Type B pancreatic cell (in vitro differentiated cells): Measurements from ENCODE around the gene NME3. TPM values are rescaled to one million over a fixed set of nuclear protein-coding genes. Genes with fewer than 3 reads are reported as not detected.

Experiments used
- DNase-seq: peaks from one replicate; pipeline ENCODE4 v3.0.0; 2021; ENCODE audit warnings: mixed read lengths; ENCODE audit not compliant: unreplicated experiment; ENCODE audit errors: extremely low spot score
- H3K27ac Mint-ChIP-seq: 2 replicates; pipeline ENCODE4 v1.8.0; 2021; ENCODE audit warnings: mild to moderate bottlenecking, mixed read lengths
- H3K27me3 Mint-ChIP-seq: 2 replicates; pipeline ENCODE4 v1.8.0; 2021; ENCODE audit warnings: mixed read lengths
- H3K36me3 Mint-ChIP-seq: 2 replicates; pipeline ENCODE4 v1.8.0; 2021; ENCODE audit warnings: mixed read lengths
- H3K4me1 Mint-ChIP-seq: one replicate; pipeline ENCODE4 v1.8.0; 2021; ENCODE audit warnings: mixed read lengths; ENCODE audit not compliant: unreplicated experiment
- H3K4me3 Mint-ChIP-seq: 2 replicates; pipeline ENCODE4 v1.8.0; 2021; ENCODE audit warnings: mild to moderate bottlenecking, mixed read lengths
- H3K9me3 Mint-ChIP-seq: 2 replicates; pipeline ENCODE4 v1.8.0; 2021; ENCODE audit warnings: mixed read lengths
- total RNA-seq: library from RNA; stranded (reverse); gene quantifications from 2 replicates; pipeline ENCODE4 v1.2.1, GENCODE V29; 2021; ENCODE audit warnings: low replicate concordance
- TF ChIP-seq, protein P1 (sequence below): fragments of 200-600 bp; sonication (generic); conservative IDR thresholded peaks from 2 replicates; pipeline ENCODE4 v1.5.0; 2021; ENCODE audit warnings: antibody characterized with exemption, mild to moderate bottlenecking

The NME3 gene
- total RNA-seq, 1 donor from 2014 or later = 55.9 TPM

DNA sequence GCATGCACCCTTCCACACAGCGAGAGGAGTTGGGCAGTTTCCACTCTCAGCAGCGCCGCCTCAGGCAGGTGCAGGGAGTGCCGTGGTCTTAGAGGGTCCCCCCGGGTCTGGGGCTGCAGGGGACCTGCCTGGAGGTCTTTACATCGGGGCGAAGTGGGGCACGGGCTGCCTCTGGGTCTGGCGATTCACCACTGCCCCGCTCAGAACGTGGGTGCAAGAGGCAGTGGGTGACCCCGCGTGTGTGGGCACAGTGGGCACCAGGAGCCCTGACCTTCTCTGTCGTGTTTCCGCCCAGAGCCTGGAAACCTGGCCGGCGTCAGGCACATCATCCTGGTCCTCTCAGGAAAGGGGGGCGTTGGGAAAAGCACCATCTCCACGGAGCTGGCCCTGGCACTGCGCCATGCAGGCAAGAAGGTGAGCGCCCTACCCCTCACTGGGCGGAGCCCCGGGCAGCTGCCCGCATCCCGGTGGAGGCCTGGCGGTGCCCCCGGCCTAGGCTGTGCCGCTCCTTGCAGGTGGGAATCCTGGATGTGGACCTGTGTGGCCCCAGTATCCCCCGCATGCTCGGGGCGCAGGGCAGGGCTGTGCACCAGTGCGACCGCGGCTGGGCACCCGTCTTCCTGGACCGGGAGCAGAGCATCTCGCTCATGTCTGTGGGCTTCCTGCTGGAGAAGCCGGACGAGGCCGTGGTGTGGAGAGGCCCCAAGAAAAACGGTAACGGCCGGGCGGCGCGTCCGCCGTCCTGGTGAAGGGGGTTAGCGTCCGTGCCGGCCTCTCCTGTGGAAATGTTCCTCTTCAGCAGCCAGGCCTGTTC, 15.1 kb upstream of the NME3 start:
- H3K4me3 Mint-ChIP-seq = no peak overlapping the region
- H3K27ac Mint-ChIP-seq = no peak overlapping the region

DNA sequence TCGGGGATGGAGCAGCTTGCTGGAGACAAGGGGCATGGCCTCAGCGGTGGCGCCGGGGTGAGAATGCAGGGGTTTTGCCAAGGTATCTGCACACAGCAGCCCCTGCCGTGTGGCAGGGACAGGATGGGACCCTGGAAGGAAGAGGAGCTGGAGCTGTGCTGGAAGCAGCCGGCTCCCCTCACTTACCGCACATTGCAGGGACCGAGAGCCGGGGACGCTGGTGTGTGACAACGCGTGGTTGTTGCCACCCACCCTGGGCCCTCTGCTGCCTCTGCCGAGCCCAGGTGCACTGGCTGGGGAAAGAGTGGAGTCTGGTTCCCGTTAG, 14.5 kb upstream of the NME3 start:
- TF ChIP-seq, protein P1, sequence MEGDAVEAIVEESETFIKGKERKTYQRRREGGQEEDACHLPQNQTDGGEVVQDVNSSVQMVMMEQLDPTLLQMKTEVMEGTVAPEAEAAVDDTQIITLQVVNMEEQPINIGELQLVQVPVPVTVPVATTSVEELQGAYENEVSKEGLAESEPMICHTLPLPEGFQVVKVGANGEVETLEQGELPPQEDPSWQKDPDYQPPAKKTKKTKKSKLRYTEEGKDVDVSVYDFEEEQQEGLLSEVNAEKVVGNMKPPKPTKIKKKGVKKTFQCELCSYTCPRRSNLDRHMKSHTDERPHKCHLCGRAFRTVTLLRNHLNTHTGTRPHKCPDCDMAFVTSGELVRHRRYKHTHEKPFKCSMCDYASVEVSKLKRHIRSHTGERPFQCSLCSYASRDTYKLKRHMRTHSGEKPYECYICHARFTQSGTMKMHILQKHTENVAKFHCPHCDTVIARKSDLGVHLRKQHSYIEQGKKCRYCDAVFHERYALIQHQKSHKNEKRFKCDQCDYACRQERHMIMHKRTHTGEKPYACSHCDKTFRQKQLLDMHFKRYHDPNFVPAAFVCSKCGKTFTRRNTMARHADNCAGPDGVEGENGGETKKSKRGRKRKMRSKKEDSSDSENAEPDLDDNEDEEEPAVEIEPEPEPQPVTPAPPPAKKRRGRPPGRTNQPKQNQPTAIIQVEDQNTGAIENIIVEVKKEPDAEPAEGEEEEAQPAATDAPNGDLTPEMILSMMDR = no peak
- no peak overlapping the region for H3K27ac Mint-ChIP-seq
- no peaks in the 10 kb centered on the region for H3K9me3 Mint-ChIP-seq
- H3K36me3 Mint-ChIP-seq = peaks cover 3% of the 10 kb centered on the region
- H3K4me1 Mint-ChIP-seq = peaks cover 14% of the 10 kb centered on the region
- H3K4me3 Mint-ChIP-seq = peak overlapping the region; percentile 45
- no peaks in the 10 kb centered on the region for H3K27me3 Mint-ChIP-seq
- no peak for DNase-seq

More for the DNA sequence above, 15.1 kb upstream of the NME3 start:
- no peak for DNase-seq
- Mint-ChIP-seq H3K27me3 (no peaks in the 10 kb centered on the region), H3K9me3 (no peaks in the 10 kb centered on the region), H3K36me3 (peaks cover 3% of the 10 kb centered on the region), H3K4me1 (peaks cover 9% of the 10 kb centered on the region)
- TF ChIP-seq, protein P1 = no peak

DNA sequence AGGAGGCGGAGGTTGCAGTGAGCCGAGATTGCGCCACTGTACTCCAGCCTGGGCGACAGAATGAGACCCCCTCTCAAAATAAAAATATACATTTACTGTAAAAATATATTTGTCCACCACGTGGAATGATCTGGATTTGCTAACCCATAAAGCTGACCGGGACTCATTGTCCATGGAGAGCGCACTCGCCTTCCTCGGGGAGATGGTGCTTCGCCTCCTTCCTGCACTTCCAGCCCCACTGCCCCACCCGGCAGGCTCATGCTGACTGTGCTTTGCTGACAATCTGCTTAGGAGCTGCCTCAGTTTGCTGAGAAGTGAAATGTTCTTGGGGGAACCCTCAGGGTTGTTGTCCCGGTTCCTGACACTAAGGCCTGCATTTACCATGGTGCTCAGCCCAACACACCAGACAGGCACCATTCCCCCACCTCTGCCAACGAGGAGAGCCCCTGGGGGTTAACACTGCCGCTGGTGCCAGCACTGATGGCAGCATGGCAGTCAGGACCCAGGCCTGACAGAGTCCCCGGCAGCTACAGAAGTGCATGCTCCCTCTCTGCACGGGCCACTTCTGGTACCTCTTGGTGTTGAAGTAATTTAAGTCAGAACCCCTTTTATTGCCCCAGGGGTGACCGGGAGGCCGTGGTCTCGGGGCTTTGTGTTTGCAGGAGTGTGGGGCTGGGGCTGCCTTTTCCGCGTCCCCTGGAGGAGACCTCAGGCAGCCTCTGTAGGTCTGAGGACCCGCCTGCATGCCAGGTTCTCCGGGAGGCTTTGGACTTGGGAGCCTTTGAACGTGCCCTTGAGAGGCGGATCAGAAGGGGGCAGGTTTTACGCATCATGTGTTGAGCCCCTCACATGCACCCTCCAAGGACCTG, 13.9 kb upstream of the NME3 start:
- Mint-ChIP-seq H3K27ac (no peak overlapping the region), H3K36me3 (peaks cover 3% of the 10 kb centered on the region), H3K27me3 (no peaks in the 10 kb centered on the region), H3K4me3 (peak overlapping the region; percentile 81), H3K4me1 (peaks cover 14% of the 10 kb centered on the region), H3K9me3 (no peaks in the 10 kb centered on the region)
- TF ChIP-seq, protein P1 = no peak
- no peak for DNase-seq

DNA sequence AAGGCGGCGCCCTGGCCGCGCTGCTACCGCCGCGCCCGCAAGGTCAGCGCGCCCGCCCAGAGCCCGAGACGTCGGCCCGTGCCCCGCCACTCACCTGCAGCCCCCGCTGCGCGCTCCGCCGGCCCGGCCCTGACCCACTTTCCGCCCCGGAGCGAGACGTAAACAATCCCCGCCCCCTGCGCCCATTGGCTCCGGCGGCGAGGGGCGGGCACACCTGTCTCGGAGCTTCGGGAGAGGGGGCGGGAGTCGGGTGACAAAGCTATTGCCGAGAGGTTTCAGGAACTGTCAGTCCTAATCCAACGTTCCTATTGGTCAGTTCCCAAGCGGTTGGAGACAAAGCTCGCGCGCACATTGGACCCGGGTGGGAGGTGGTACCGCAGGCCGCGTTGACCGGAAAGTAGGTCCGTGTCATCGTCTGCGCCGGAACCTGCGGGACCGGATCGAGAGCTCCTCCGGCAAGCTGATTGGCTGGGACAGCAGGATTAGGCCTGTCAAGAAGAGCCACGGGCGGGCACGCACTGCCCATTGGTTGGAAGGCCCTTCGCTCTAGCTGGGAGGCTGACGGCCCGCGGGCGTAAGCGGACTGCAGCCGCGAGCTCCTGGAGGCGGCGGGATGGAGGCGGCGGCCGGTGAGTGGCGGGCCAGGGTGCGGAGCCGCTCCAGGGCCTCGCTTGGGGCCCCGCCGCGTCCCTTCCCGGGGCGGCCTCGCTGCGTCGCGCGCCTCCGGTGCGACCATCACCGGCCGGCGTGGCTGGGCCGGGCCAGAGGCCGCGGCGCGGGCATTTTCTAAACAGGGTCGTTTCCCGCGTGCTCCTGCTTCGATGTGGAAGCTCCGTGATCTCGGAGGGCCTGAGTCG, 11.3 kb upstream of the NME3 start, which contains the start of the genes NUBP2 and SPSB3:
Gene NUBP2, plus strand, starts transcription at position 553 of the 857 bp plus-strand sequence. Its CDS starts 61 bp downstream, at position 614.
Gene SPSB3, minus strand, starts transcription at position 164 of the 857 bp plus-strand sequence. CDS start 1,088 bp downstream, outside the sequence.
- no peaks in the 10 kb centered on the region for H3K9me3 Mint-ChIP-seq
- TF ChIP-seq, protein P1 = no peak
- peak within 1 kb of the TSS; percentile 95 for H3K27ac Mint-ChIP-seq
- peaks cover 3% of the 10 kb centered on the region for H3K36me3 Mint-ChIP-seq
- DNase-seq = peak; percentile 100
- peaks cover 14% of the 10 kb centered on the region for H3K4me1 Mint-ChIP-seq
- peak within 1 kb of the TSS; percentile 97 for H3K4me3 Mint-ChIP-seq
- H3K27me3 Mint-ChIP-seq = no peaks in the 10 kb centered on the region
